HepG2 (cell line): ENCODE measurements around the gene GIMAP1. TPM values are rescaled to one million over a fixed set of nuclear protein-coding genes. Genes with fewer than 3 reads are reported as not detected.
"Not testable (repeated sequence)": the region's sequence is repeated elsewhere in the genome, so short reads cannot be mapped to it uniquely, and the experiment has no call there.

ENCODE experiments used
- ATAC-seq: fragments of 200-7000 bp; cut with Tn5 transposase; 3 replicates; pipeline ENCODE4 v1.9.1; 2020; ENCODE audit warnings: mild to moderate bottlenecking, moderate library complexity
- BruUV-seq: library from RNA; stranded (reverse); fragments of 400-500 nt; replicated peaks from 2 replicates; lab custom pipeline; 2021; lab: Mats Ljungman, UMichigan
- CTCF ChIA-PET: fragments of 300-600 bp; formaldehyde crosslinking; extraction: SDS; loops from one replicate; lab custom pipeline; 2021; ENCODE audit warnings: low total read pairs, inconsistent platforms, low intra/inter-chr PET ratio; lab: Yijun Ruan, JAX
- POLR2A ChIA-PET: fragments of 350-600 bp; sonication (Branson Sonifier 250); formaldehyde crosslinking; loops from one replicate; lab custom pipeline; 2020; ENCODE audit warnings: antibody characterized with exemption, inconsistent platforms; lab: Yijun Ruan, JAX
- DNase-seq: peaks from one replicate; pipeline ENCODE4 v3.0.0-alpha.2; 2015; ENCODE audit warnings: low spot score
- FAIRE-seq: peaks from 3 replicates; lab custom pipeline; 2011; peaks lifted over from hg19 to GRCh38; lab: Jason Lieb, UNC
- H2AFZ ChIP-seq: one replicate; pipeline ENCODE4 v1.6.1; 2011; ENCODE audit warnings: low read length, inconsistent platforms
- H3K27ac ChIP-seq: fragments of 300-600 bp; 3 replicates; pipeline ENCODE4 v1.8.0; 2011; ENCODE audit warnings: mixed run types, mild to moderate bottlenecking, mixed read lengths, low read length, inconsistent platforms; ENCODE audit not compliant: insufficient read depth; ENCODE audit errors: extremely low read length
- H3K27me3 ChIP-seq, 2 experiments: fragments of 200-600 bp in 1 of 2; 2 replicates in 1 of 2; 3 replicates in 1 of 2; pipeline versions ENCODE4 v1.6.0 to v1.8.0; 2011; ENCODE audit warnings: low read length in 2 of 2, mild to moderate bottlenecking in 2 of 2, moderate library complexity in 2 of 2, inconsistent platforms in 1 of 2; ENCODE audit not compliant: insufficient read depth in 2 of 2, control insufficient read depth in 1 of 2
- H3K36me3 ChIP-seq, 2 experiments: fragments of 200-600 bp in 1 of 2; replicated peaks in 1 of 2; 2 replicates in 1 of 2; 3 replicates in 1 of 2; pipeline versions ENCODE4 v1.5.1 to v1.8.0; 2011; ENCODE audit warnings: low read length in 2 of 2, inconsistent platforms in 1 of 2; ENCODE audit not compliant: insufficient read depth in 2 of 2, control insufficient read depth in 1 of 2
- H3K4me1 ChIP-seq: 2 replicates; pipeline ENCODE4 v1.5.1; 2012; ENCODE audit warnings: low read length, inconsistent platforms; ENCODE audit not compliant: insufficient read depth
- H3K4me2 ChIP-seq: 2 replicates; pipeline ENCODE4 v1.6.0; 2011; ENCODE audit warnings: low read depth, low read length, inconsistent platforms
- H3K4me3 ChIP-seq, 3 experiments: fragments of 200-600 bp in 1 of 3; sonication (generic), shearing (Covaris generic) in 1 of 3; replicated peaks in 1 of 3; 2 replicates each; pipeline ENCODE4 v1.5.1; 2011 to 2016; ENCODE audit warnings: low read length in 3 of 3, inconsistent platforms in 2 of 3, low read depth in 2 of 3, mild to moderate bottlenecking in 2 of 3, control low read depth in 1 of 3, mixed read lengths in 1 of 3; ENCODE audit not compliant: insufficient read depth in 1 of 3
- H3K79me2 ChIP-seq: one replicate; pipeline ENCODE4 v1.6.1; 2011; ENCODE audit warnings: low read length, inconsistent platforms; ENCODE audit not compliant: insufficient read depth
- H3K9ac ChIP-seq: 2 replicates; pipeline ENCODE4 v1.6.0; 2011; ENCODE audit warnings: mild to moderate bottlenecking, low read depth, low read length, inconsistent platforms; ENCODE audit not compliant: insufficient read depth
- H3K9me3 ChIP-seq: 2 replicates; pipeline ENCODE4 v1.5.1; 2012; ENCODE audit warnings: mild to moderate bottlenecking, low read length
- H4K20me1 ChIP-seq: 2 replicates; pipeline ENCODE4 v1.6.0; 2011; ENCODE audit warnings: inconsistent platforms, mild to moderate bottlenecking, low read length, moderate library complexity; ENCODE audit not compliant: insufficient read depth
- AHDC1 ChIP-seq: sonication (generic); formaldehyde crosslinking; IDR thresholded peaks from 2 replicates; pipeline ENCODE4 v1.5.1; 2020; ENCODE audit warnings: mild to moderate bottlenecking, missing genetic modification reagents, borderline replicate concordance
- MAFK ChIP-seq, 2 experiments: IDR thresholded peaks in 1 of 2; conservative IDR thresholded peaks in 1 of 2; 2 replicates each; pipeline ENCODE4 v1.6.1; 2011; ENCODE audit warnings: improper control_type of control experiment in 2 of 2, low read length in 2 of 2
- PPARG ChIP-seq: conservative IDR thresholded peaks from 2 replicates; pipeline ENCODE4 v1.6.1; 2016; ENCODE audit warnings: missing biosample characterization, missing genetic modification reagents
- WGBS: methylation state at CpG from one replicate; pipeline ENCODE4 v1.1.6; 2017; ENCODE audit warnings: low lambda C conversion rate; 5-methylcytosine and 5-hydroxymethylcytosine counted together
- in situ Hi-C: cut with HindIII; loops from 2 replicates; pipeline ENCODE4 v1.10.0; 2017; ENCODE audit warnings: low pct_unique_long_range_greater_than_20kb; ENCODE audit not compliant: extremely low pct_ligation_motif_present
- intact Hi-C: fragments of 100-400 bp; cut with micrococcal nuclease; formaldehyde crosslinking; loops from one replicate; pipeline ENCODE4 v1.10.0; 2022; ENCODE audit not compliant: unreplicated experiment
- polyA plus RNA-seq, 8 experiments: library from polyadenylated mRNA; depleted of rRNA in 3 of 8; stranded (reverse) in 7 of 8; unstranded in 1 of 8; fragments of >200 nt; fragmentation: Illumina TruSeq in 4 of 8; extraction: Trizol in 4 of 8; gene quantifications; 2 replicates each; pipeline versions ENCODE4 v1.2.1 to v1.2.3, GENCODE V29; 2011 to 2016; ENCODE audit warnings: low read depth in 4 of 8, missing spikeins in 1 of 8, mixed read lengths in 1 of 8; ENCODE audit not compliant: insufficient read depth in 1 of 8
- total RNA-seq, 5 experiments: library from RNA; depleted of rRNA; stranded (reverse); fragments of >200 nt; fragmentation: Illumina TruSeq; extraction: Trizol; gene quantifications; 2 replicates each; pipeline ENCODE4 v1.2.3, GENCODE V29; 2016; ENCODE audit warnings: low read depth in 1 of 5

The GIMAP1 gene
- total and polyA plus RNA-seq, 2 of the 13 experiments (the other 11 are each of a cell fraction or from before 2014, with no cell fraction given): not detected

GRCh38 chr7:150675714-150676113 lies 40.7 kb upstream of the GIMAP1 start (continued):
- TF ChIP-seq AHDC1 (CRISPR knock-in tag): no peak
- TF ChIP-seq PPARG (CRISPR knock-in tag): no peak

GRCh38 chr7:150676276-150676675 lies 40.1 kb upstream of the GIMAP1 start:
- CTCF ChIA-PET, POLR2A ChIA-PET, H3K4me3 ChIP-seq, H3K9me3 ChIP-seq, H3K36me3 ChIP-seq, H2AFZ ChIP-seq, ATAC-seq, intact Hi-C loops, BruUV-seq, H3K9ac ChIP-seq, DNase-seq, in situ Hi-C loops, H3K4me2 ChIP-seq, H3K4me1 ChIP-seq, H3K27me3 ChIP-seq, H4K20me1 ChIP-seq, H3K27ac ChIP-seq, FAIRE-seq, H3K79me2 ChIP-seq: not testable (repeated sequence)
- 0 out of 4 replicates have a peak, but pooled peaks of 1 of the 2 experiments have one; percentile 16 for TF ChIP-seq MAFK (conservative IDR thresholded peaks at IDR 0.05 in 1 of 2, IDR thresholded peaks at IDR 0.05 in 1 of 2; ENCODE audit: low read length in 2 of 2)

- 42% methylated on average over 3 of the region's 3 CpGs for WGBS
- H3K9me3 ChIP-seq, ATAC-seq, H3K36me3 ChIP-seq, CTCF ChIA-PET, BruUV-seq, H3K79me2 ChIP-seq, in situ Hi-C loops, H3K4me2 ChIP-seq, H3K27ac ChIP-seq, intact Hi-C loops, H2AFZ ChIP-seq, POLR2A ChIA-PET, DNase-seq, FAIRE-seq, H3K9ac ChIP-seq, H4K20me1 ChIP-seq, H3K27me3 ChIP-seq, H3K4me3 ChIP-seq, H3K4me1 ChIP-seq: not testable (repeated sequence)
These were observed 39.6 kb upstream of the GIMAP1 start for GRCh38 chr7:150676854-150677253.

- POLR2A ChIA-PET, H3K27ac ChIP-seq, in situ Hi-C loops, intact Hi-C loops, H3K4me3 ChIP-seq, FAIRE-seq, H2AFZ ChIP-seq, BruUV-seq, H3K9ac ChIP-seq, CTCF ChIA-PET, H3K27me3 ChIP-seq, H3K4me1 ChIP-seq, ATAC-seq, DNase-seq, H4K20me1 ChIP-seq, H3K79me2 ChIP-seq, H3K36me3 ChIP-seq, H3K4me2 ChIP-seq, H3K9me3 ChIP-seq: not testable (repeated sequence)
- WGBS: 40% methylated on average over 9 of the region's 11 CpGs
These were observed 37.8 kb upstream of the GIMAP1 start for GRCh38 chr7:150678601-150679000.
